Muscle of back (tissue), 11 donors: ENCODE results near the gene OBP2B. TPM values are rescaled to one million over a fixed set of nuclear protein-coding genes. Genes with fewer than 3 reads are reported as not detected.

ENCODE experiments used
- DNase-seq, 3 donors: peaks; one replicate each; pipeline versions ENCODE4 v3.0.0 to v3.0.0-alpha.2; 2013
- polyA plus RNA-seq, 10 donors: library from polyadenylated mRNA; unstranded; fragments of 120-200 nt; gene quantifications; one replicate each; pipeline ENCODE4 v1.2.1, GENCODE V29; 2013; ENCODE audit not compliant: insufficient read length in 10 of 10

Gene OBP2B
- polyA plus RNA-seq, 10 donors, result not detected

DNA sequence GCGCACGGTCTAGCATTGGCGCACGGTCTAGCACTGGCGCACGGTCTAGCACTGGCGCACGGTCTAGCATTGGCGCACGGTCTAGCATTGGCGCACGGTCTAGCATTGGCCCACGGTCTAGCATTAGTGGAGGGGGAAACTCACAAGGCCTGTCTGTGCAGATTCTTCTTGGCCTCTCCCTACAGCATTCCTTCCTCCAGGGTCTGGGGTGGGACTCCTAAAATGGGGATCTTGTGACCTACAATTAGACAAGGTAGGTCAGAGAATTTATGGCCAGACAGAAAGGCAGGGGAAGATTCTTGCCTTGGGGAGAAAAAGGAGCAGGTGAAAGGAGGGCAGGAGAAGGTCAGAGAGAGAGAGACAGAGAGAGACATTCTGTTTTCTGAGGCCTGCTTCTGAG, 39.9 kb downstream of the OBP2B start:
- no peak for DNase-seq

DNA sequence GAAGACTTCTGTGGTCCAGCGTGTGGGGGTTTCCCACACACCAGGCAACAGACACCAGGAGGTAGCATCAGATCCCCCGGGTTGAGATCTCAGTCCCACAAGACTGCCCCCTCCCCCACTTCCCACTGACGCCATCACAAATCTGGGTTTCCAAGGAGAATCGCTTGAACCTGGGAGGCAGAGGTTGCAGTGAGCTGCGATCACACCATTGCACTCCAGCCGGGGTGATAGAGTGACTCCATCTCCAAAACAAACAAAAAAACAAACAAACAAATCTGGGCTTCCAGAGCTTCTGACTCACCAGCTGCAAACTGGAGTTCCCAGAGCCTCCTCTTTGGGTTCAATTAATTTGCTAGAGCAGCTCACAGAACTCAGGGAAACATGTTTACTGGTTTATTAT, 40.6 kb downstream of the OBP2B start:
- no peak for DNase-seq

DNA sequence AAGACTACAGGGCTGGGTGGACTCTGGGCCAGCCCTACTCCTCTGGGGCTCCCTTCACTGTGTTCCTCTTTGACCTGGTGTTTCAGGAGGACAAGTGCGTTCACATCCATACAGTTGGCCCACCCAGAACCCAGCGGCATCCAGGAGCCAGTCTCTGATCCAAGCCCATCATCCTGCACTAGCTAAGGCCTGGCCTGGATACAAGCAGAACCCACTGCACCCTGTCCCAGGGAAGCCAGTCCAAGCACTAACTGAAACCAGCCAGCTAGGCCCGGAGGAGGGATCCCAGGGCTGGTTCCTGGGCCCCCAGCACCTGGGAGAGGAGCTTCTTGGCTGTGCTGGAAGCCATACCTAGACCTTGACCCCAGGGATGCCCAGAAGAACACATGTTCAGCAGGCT, 41.3 kb downstream of the OBP2B start:
- no peak for DNase-seq

DNA sequence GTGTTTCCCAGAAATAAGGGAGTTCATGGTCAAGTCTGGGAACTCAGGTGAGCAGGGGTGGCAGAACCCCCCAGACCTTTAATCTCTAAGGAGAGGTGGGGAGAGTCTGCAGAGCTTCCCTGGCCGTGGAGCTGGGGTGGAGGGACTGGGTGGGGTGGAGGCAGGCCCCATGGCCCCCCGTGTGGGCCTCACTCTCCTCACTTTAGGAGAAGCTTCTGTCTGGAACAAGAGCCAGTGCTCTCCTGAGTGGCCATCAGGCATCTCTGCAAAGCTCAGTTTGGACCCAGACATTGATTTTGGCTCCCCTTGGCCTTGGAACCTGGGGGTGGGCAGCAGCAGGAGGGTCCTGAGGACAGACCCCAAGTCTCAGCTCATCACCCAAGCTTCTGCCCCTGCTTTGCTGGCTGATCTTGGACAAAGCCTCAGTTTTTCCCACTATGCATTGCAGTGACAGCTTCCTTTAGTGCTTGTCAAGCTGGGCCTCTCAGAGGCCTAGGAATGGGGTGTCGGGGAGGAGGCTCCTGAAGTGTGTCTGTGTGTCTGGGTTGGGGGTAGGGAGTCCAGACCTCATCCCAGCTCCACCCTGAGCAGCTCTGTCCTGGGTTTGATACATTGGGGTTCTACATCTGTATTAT, 41.8 kb downstream of the OBP2B start:
- peak in 1 of 3 donors; percentile 49 for DNase-seq

DNA sequence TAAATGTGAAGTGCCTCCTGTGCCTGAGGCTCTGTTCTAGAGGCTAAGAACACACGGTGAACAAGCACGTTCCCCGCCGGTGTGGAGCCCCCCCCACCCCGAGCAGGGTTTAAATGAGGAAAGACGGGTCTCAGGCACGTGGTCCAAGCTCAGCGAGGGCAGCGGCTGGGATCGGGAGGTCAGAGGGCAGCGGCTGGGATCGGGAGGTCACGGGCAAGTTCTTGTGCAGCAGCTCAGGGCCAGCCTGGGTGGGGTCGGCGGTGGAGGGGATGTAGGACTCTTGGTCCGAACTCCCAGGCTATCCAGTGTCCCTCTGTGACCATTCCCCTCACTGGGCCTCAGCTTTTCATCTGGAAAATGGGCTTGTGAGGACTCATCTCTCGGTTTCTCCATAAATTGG, 42.7 kb downstream of the OBP2B start:
- no peak for DNase-seq

DNA sequence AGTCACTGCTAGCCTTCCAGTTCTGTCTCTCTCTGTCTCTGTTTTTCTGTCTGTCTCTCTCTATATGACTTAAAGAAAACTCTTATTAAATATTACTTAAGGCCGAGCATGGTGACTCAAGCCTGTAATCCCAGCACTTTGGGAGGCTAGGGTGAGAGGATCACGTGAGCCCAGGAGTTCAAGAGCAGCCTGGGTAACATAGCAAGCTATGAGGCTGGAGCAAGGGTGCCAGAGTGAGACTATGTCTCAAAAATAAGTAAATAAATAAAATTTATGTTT, 43.7 kb downstream of the OBP2B start:
- DNase-seq, result no peak

DNA sequence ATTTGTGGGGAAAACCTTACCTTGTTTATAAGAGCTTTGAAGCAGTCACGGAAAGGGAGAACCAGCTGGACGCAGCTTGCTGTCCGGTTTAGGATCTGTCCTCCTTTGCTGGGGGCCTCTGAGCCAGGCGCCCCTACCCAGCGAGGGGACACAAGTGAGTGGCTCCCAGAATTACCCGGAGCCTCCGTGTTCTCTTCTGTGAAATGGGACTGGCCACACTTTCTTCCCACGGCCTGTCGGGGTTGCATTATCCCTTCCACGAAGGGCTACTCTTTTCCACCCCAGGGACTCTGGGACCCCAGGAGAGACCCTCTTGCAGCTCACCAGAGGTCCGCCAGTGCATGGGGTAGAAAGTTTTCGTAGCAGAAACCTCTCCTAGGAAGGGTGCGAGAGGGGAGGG, 44.9 kb downstream of the OBP2B start:
- DNase-seq, result no peak

DNA sequence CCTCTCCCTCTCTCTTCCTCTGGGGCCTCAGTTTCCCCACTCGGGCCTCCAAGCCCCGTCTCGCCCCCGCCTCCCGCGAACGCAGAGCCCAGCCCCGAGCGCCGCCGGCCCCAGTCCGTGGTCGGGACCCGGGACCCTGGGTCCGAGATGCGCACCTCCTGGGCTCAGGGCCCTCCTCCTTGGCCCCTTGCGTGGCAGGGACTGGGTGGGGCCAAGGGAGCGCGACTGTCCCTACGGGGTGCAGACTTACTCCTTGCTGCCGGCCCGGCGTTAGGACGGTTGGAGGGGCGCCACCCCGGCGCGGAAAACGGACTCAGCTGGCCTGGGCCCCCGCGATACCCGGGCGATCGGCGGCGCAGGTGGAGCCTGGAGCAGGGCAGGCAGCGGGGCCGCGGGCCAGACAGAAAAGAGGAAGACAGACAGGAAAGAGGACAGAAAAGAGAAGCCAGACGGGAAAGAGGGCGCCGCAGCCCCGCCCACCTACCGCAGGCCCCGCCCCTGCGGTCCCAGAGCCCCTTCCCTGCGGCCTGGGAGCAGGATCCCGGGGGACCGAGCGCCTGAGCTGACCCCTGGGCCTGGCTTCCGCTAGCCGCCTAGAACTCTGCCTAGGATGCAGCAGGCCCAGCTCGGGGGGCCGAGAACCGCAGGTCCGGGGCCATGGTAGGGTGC, 45.4 kb downstream of the OBP2B start, which contains the start of gene GBGT1:
TSS of gene GBGT1 (minus strand) at position 411 of the 669 bp plus-strand sequence. CDS start 1,502 bp downstream, outside the sequence.
- peak in 2 of 3 donors; percentile 14 to 69 for DNase-seq

DNA sequence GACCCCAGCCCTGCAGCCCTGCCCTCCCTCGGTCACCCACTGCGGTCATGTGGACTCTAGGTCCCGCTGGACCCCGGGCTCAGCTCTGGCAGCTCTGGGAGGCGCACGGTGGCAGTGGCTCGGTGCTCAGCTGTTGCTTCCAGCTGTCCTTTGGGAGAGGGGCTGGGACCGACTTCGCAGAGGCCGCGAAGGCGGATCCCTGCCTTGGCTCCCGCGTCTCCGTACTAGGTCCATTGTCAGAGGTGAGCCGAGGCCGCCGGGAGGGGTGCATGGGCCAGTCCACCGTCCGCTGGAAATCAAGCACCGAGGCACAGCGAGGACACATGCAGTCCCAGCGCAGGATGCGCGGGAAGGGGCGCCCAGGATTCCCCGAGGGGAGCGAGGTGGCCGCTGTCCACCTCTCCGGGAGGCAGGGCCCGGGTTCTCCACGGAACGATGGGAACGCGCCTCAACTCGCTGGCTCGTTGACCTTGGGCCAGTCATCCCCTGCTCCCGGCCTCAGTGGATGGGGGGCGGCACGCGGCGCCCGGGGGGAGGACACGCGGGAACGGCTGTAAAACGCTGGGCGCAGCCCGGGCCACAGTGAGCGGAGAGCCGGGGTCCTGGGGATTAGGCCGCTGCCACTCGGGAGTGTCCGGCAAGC, 46.1 kb downstream of the OBP2B start:
- no peak for DNase-seq

DNA sequence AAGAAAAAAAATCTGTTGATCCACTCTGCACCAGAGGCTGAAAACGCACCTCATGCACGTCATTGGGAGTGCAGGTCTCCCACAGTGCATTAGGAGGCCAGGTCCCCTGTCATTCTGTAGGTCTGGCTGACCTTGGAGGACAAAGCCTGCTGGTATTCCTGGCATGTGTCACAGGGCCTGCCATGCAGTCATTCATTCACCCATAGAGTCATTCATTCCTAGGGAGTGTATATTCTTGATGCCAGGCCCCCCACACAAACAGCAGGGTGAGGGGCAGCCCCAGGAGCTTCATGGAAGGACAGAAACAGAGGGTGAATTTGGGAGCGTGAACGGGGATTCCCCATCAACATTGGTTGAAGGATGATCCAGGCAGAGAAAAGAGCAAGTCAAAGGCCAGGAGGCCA, 47.5 kb downstream of the OBP2B start:
- no peak for DNase-seq

DNA sequence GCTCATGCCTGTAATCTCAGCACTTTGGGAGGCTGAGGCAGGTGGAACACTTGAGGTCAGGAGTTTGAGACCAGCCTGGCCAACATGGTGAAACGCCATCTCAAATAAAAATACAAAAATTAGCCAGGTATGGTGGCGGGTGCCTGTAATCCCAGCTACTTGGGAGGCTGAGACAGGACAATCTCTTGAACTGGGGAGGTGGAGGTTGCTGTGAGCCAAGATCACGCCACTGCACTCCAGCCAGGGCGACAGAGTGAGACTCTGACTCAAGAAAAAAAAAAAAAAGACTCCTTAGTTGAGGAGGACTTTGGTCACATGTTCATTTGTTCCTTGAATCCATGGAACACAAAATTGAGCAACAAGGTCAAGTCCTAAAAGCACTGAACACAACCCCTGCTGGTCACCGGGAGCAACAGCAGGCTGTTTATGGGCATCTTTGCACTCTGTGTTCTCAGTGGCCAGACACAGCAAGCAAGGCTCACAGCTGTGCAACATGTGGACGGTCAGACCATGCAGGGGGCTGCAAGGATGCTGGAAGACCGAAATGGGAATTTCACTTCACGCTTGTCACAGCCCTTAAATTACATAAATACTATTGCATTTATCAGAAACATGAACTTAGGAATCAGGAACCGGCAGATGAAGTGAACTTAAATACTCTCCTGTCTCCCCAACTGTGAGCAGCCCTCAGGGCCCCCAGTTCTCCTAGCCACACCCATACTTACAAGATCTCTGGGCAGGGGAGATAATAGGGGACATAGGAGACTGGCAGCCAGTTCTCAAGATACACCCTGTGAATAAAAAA, 48.1 kb downstream of the OBP2B start:
- DNase-seq, result peak in 1 of 3 donors; percentile 68

DNA sequence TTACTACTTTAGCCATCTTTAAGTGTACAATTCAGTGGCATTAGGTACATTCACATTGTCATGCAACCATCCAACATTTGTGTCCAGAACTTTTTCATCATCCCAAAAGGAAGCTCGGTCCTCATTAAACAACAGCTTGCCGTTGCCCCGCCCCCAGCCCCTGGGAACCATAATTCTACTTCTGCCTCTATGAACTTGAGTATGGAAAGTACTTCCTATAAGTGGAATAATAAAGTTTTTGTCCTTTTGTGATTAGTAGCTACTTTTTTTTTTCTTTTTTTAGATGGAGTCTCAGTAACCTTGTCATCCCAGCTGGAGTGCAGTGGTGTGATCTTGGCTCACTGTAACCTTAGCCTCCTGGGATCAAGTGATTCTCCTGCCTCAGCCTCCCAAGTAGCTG, 50.4 kb downstream of the OBP2B start:
- DNase-seq, result peak in 1 of 3 donors; percentile 7

Other genes starting within 250 kb of the OBP2B start
- under 1 TPM; 0.24 to 0.69 (median 0.54) TPM for gene GFI1B, start 230.6 kb downstream of the OBP2B start, polyA plus RNA-seq
- 10 to 100 TPM; 34.4 to 55.4 (median 46.3) TPM for gene GTF3C5, start 178.3 kb downstream of the OBP2B start, polyA plus RNA-seq
- gene CEL, start 147.3 kb downstream of the OBP2B start, polyA plus RNA-seq, result 1 to 10 TPM; 1.1 to 2.4 (median 1.6) TPM
- gene RALGDS, start 88.0 kb downstream of the OBP2B start, polyA plus RNA-seq, result 10 to 100 TPM; 39.8 to 59.2 (median 47.4) TPM
- 1 to 10 TPM; 2.5 to 5.9 (median 3.9) TPM for gene GBGT1, start 45.3 kb downstream of the OBP2B start, polyA plus RNA-seq
- 1 to 10 TPM in 8 of 10 donors, under 1 TPM in 2; 0.31 to 4.5 (median 1.9) TPM for gene ABO, start 66.0 kb upstream of the OBP2B start, polyA plus RNA-seq
- gene SURF6, start 126.9 kb upstream of the OBP2B start, polyA plus RNA-seq, result 10 to 100 TPM; 15.9 to 25.7 (median 19.3) TPM
- 10 to 100 TPM; 18.3 to 24.6 (median 21.5) TPM for gene MED22, start 138.9 kb upstream of the OBP2B start, polyA plus RNA-seq
- 1,000 to 10,000 TPM; 1,848 to 2,831 (median 2,454) TPM for gene RPL7A, start 139.0 kb upstream of the OBP2B start, polyA plus RNA-seq
- gene SURF1, start 147.2 kb upstream of the OBP2B start, polyA plus RNA-seq, result 10 to 100 TPM; 22.7 to 37.5 (median 29.5) TPM
- 10 to 100 TPM in 7 of 10 donors, 1 to 10 TPM in 3; 7.5 to 15.1 (median 12.1) TPM for gene SURF2, start 147.3 kb upstream of the OBP2B start, polyA plus RNA-seq
- gene SURF4, start 166.8 kb upstream of the OBP2B start, polyA plus RNA-seq, result 100 to 1,000 TPM in 8 of 10 donors, 10 to 100 TPM in 2; 93.7 to 145 (median 104) TPM
- gene STKLD1, start 167.1 kb upstream of the OBP2B start, polyA plus RNA-seq, result 1 to 10 TPM in 7 of 10 donors, under 1 TPM in 3; 0.87 to 2.1 (median 1.6) TPM
- 10 to 100 TPM; 27.8 to 35.3 (median 32.1) TPM for gene REXO4, start 208.8 kb upstream of the OBP2B start, polyA plus RNA-seq
- gene ADAMTS13, start 213.1 kb upstream of the OBP2B start, polyA plus RNA-seq, result 1 to 10 TPM; 3.8 to 8.6 (median 5.9) TPM